WTC11 (cell line): ENCODE results near the gene ZNF804A. TPM values are rescaled to one million over a fixed set of nuclear protein-coding genes. Genes with fewer than 3 reads are reported as not detected.

Experiments
- ATAC-seq: fragments of 200-7000 bp; cut with Tn5 transposase; 2 replicates; pipeline ENCODE4 v1.10.0; 2021; ENCODE audit warnings: mild to moderate bottlenecking, moderate library complexity
- CTCF ChIA-PET: fragments of 300-600 bp; sonication (Branson Sonifier 250); formaldehyde crosslinking; loops from one replicate; lab custom pipeline; 2021; ENCODE audit warnings: antibody characterized with exemption; lab: Charles Lee
- POLR2A ChIA-PET: fragments of 350-600 bp; sonication (Branson Sonifier 250); formaldehyde crosslinking; loops from one replicate; lab custom pipeline; 2021; ENCODE audit warnings: antibody characterized with exemption; lab: Charles Lee
- DNase-seq: peaks from one replicate; pipeline ENCODE4 v3.0.0; 2021; ENCODE audit warnings: low spot score
- H3K27ac Mint-ChIP-seq: 2 replicates; pipeline ENCODE4 v1.8.0; 2021; ENCODE audit warnings: mixed read lengths
- H3K27me3 Mint-ChIP-seq: 2 replicates; pipeline ENCODE4 v1.8.0; 2021; ENCODE audit warnings: low read depth, mild to moderate bottlenecking, moderate library complexity, mixed read lengths
- H3K36me3 Mint-ChIP-seq: 2 replicates; pipeline ENCODE4 v1.8.0; 2021; ENCODE audit warnings: mixed read lengths
- H3K4me1 Mint-ChIP-seq: 2 replicates; pipeline ENCODE4 v1.8.0; 2022; ENCODE audit warnings: mixed read lengths
- H3K4me3 Mint-ChIP-seq: 2 replicates; pipeline ENCODE4 v1.8.0; 2021; ENCODE audit warnings: mild to moderate bottlenecking, moderate library complexity, mixed read lengths
- H3K9me3 Mint-ChIP-seq: 2 replicates; pipeline ENCODE4 v1.8.0; 2021; ENCODE audit warnings: mixed read lengths
- AFF4 ChIP-seq: sonication (generic); formaldehyde crosslinking; IDR thresholded peaks from 2 replicates; pipeline ENCODE4 v1.8.1; 2023; ENCODE audit warnings: mild to moderate bottlenecking, missing genetic modification reagents, borderline replicate concordance
- ARID4B ChIP-seq: sonication (generic); formaldehyde crosslinking; IDR thresholded peaks from 2 replicates; pipeline ENCODE4 v1.8.0; 2023; ENCODE audit warnings: missing genetic modification reagents, mild to moderate bottlenecking, borderline replicate concordance
- CBFB ChIP-seq: sonication (generic); formaldehyde crosslinking; IDR thresholded peaks from 2 replicates; pipeline ENCODE4 v1.8.1; 2022; ENCODE audit warnings: mild to moderate bottlenecking, low read depth, missing genetic modification reagents
- CREB1 ChIP-seq: sonication (generic); formaldehyde crosslinking; IDR thresholded peaks from 2 replicates; pipeline ENCODE4 v1.8.0; 2023; ENCODE audit warnings: mild to moderate bottlenecking, missing genetic modification reagents
- CTCF ChIP-seq: fragments of 200-600 bp; IDR thresholded peaks from 2 replicates; pipeline ENCODE4 v1.8.0; 2022; ENCODE audit warnings: antibody characterized with exemption
- ETV6 ChIP-seq: sonication (generic); formaldehyde crosslinking; IDR thresholded peaks from 2 replicates; pipeline ENCODE4 v1.8.1; 2022; ENCODE audit warnings: mild to moderate bottlenecking, missing genetic modification reagents
- GABPB1 ChIP-seq: sonication (generic); formaldehyde crosslinking; IDR thresholded peaks from 2 replicates; pipeline ENCODE4 v1.8.1; 2023; ENCODE audit warnings: mild to moderate bottlenecking, missing genetic modification reagents
- IRF1 ChIP-seq: sonication (generic); formaldehyde crosslinking; IDR thresholded peaks from 2 replicates; pipeline ENCODE4 v1.8.0; 2023; ENCODE audit warnings: missing genetic modification reagents
- MYBL2 ChIP-seq: sonication (generic); formaldehyde crosslinking; IDR thresholded peaks from 2 replicates; pipeline ENCODE4 v1.8.1; 2023; ENCODE audit warnings: mild to moderate bottlenecking, moderate library complexity, missing genetic modification reagents
- PREB ChIP-seq: sonication (generic); formaldehyde crosslinking; IDR thresholded peaks from 2 replicates; pipeline ENCODE4 v1.8.1; 2022; ENCODE audit warnings: mild to moderate bottlenecking, missing genetic modification reagents, moderate library complexity, borderline replicate concordance
- SOX15 ChIP-seq: fragments of 250-450 bp; sonication (Bioruptor Pico); IDR thresholded peaks from 2 replicates; pipeline ENCODE4 v1.9.0; 2021; ENCODE audit warnings: mild to moderate bottlenecking
- TP53 ChIP-seq: sonication (generic); formaldehyde crosslinking; IDR thresholded peaks from 2 replicates; pipeline ENCODE4 v1.8.1; 2023; ENCODE audit warnings: mild to moderate bottlenecking, missing genetic modification reagents
- USF1 ChIP-seq: sonication (generic); formaldehyde crosslinking; IDR thresholded peaks from 2 replicates; pipeline ENCODE4 v1.8.0; 2022; ENCODE audit warnings: mild to moderate bottlenecking, missing genetic modification reagents
- ZNF138 ChIP-seq: sonication (generic); formaldehyde crosslinking; conservative IDR thresholded peaks from 2 replicates; pipeline ENCODE4 v1.8.1; 2022; ENCODE audit warnings: mild to moderate bottlenecking, moderate library complexity, missing genetic modification reagents
- ZNF263 ChIP-seq: sonication (generic); formaldehyde crosslinking; IDR thresholded peaks from 2 replicates; pipeline ENCODE4 v1.8.1; 2022; ENCODE audit warnings: low read depth, mild to moderate bottlenecking, moderate library complexity, missing genetic modification reagents
- ZNF396 ChIP-seq: fragments of 250-450 bp; sonication (Bioruptor Pico); IDR thresholded peaks from 2 replicates; pipeline ENCODE4 v1.8.0; 2021; ENCODE audit warnings: mild to moderate bottlenecking, moderate library complexity, borderline replicate concordance
- ZNF425 ChIP-seq: fragments of 250-450 bp; sonication (Bioruptor Pico); conservative IDR thresholded peaks from 2 replicates; pipeline ENCODE4 v1.9.0; 2021; ENCODE audit warnings: mild to moderate bottlenecking
- total RNA-seq: library from RNA; stranded (reverse); gene quantifications from 3 replicates; pipeline ENCODE4 v1.2.3, GENCODE V29; 2021
- TF ChIP-seq, protein P1 (sequence below): sonication (generic); formaldehyde crosslinking; IDR thresholded peaks from 2 replicates; pipeline ENCODE4 v1.8.1; 2023; ENCODE audit warnings: mild to moderate bottlenecking, moderate library complexity, missing genetic modification reagents

Gene ZNF804A
- total RNA-seq, 1 experiment from 2014 or later, result not detected

DNA sequence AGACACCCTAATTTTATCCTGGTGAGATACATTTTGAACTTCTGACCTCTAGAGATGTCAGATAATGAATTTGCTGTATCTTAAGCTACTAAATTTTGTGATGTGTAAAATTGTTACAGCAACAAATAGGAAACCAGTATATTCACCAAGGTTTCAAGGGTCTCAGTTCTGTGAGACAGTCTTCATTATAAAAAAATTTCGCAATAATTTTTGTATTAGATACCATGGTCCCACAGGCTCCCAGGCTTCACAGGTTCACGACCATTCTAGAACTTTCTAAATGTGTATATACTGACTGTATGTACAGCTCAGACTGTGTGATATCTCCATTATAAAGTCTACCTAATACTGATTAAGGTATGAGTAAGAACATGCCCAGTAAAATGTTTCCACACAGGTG, 181.4 kb downstream of the ZNF804A start:
- TF ChIP-seq USF1, result no peak
- TF ChIP-seq TP53, result no peak
- no peak for TF ChIP-seq CTCF
- no peak for TF ChIP-seq ZNF138 (CRISPR knock-in tag)
- TF ChIP-seq ZNF396 (CRISPR knock-in tag), result no peak
- no peak for TF ChIP-seq CBFB
- TF ChIP-seq ETV6, result no peak
- DNase-seq (no peak), ATAC-seq (no peak)
- Mint-ChIP-seq H3K36me3 (no peaks in the 10 kb centered on the region), H3K4me3 (no peak overlapping the region), H3K27ac (0 out of 2 replicates have a peak overlapping the region, but pooled peaks have one; percentile 4), H3K9me3 (no peaks in the 10 kb centered on the region), H3K4me1 (peaks cover 14% of the 10 kb centered on the region), H3K27me3 (no peaks in the 10 kb centered on the region)
- ChIA-PET POLR2A (no interaction called here), CTCF (no interaction called here)

- Mint-ChIP-seq H3K4me1 (peaks cover 14% of the 10 kb centered on the region), H3K9me3 (no peaks in the 10 kb centered on the region), H3K4me3 (no peak overlapping the region), H3K36me3 (no peaks in the 10 kb centered on the region), H3K27me3 (no peaks in the 10 kb centered on the region), H3K27ac (no peak overlapping the region)
- ChIA-PET CTCF (no interaction called here), POLR2A (no interaction called here)
- DNase-seq, result no peak
- ATAC-seq, result no peak
- no peak for TF ChIP-seq AFF4 (CRISPR knock-in tag)
- no peak for TF ChIP-seq ETV6
- TF ChIP-seq MYBL2 (CRISPR knock-in tag), result no peak
- no peak for TF ChIP-seq CREB1 (CRISPR knock-in tag)
- TF ChIP-seq SOX15, result no peak
- no peak for TF ChIP-seq GABPB1 (CRISPR knock-in tag)
- no peak for TF ChIP-seq ARID4B
- TF ChIP-seq IRF1 (CRISPR knock-in tag), result no peak
- no peak for TF ChIP-seq ZNF263 (CRISPR knock-in tag)
- TF ChIP-seq, protein P1, sequence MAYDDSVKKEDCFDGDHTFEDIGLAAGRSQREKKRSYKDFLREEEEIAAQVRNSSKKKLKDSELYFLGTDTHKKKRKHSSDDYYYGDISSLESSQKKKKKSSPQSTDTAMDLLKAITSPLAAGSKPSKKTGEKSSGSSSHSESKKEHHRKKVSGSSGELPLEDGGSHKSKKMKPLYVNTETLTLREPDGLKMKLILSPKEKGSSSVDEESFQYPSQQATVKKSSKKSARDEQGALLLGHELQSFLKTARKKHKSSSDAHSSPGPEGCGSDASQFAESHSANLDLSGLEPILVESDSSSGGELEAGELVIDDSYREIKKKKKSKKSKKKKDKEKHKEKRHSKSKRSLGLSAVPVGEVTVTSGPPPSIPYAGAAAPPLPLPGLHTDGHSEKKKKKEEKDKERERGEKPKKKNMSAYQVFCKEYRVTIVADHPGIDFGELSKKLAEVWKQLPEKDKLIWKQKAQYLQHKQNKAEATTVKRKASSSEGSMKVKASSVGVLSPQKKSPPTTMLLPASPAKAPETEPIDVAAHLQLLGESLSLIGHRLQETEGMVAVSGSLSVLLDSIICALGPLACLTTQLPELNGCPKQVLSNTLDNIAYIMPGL (CRISPR knock-in tag), result no peak
- no peak for TF ChIP-seq ZNF425 (CRISPR knock-in tag)
- TF ChIP-seq PREB (CRISPR knock-in tag), result no peak
Measured at GRCh38 chr2:184780384-184780783, 182.1 kb downstream of the ZNF804A start.
